Right renal pelvis (tissue), 4 donors: ENCODE measurements around the gene KBTBD12. TPM values are rescaled to one million over a fixed set of nuclear protein-coding genes. Genes with fewer than 3 reads are reported as not detected.

ENCODE experiments used
- DNase-seq, 4 donors: peaks; one replicate each; pipeline ENCODE4 v3.0.0-alpha.2; 2013; ENCODE audit warnings: low read depth in 4 of 4, low spot score in 3 of 4, missing footprints in 1 of 4
- polyA plus RNA-seq, 4 donors: library from polyadenylated mRNA; unstranded; fragments of 120-200 nt; gene quantifications; one replicate each; pipeline ENCODE4 v1.2.1, GENCODE V29; 2013; ENCODE audit not compliant: insufficient read length in 4 of 4

Gene KBTBD12
- polyA plus RNA-seq, 4 donors, result 1.1 to 1.6 (median 1.2) TPM

- no peak for DNase-seq
Observed at GRCh38 chr3:128007033-128007424, 92.0 kb downstream of the KBTBD12 start.

- DNase-seq, result no peak
Observed at GRCh38 chr3:128009952-128010846, 95.2 kb downstream of the KBTBD12 start.

GRCh38 chr3:128011140-128011539 lies 96.1 kb downstream of the KBTBD12 start:
- peak; percentile 32 to 56 (median 35) for DNase-seq

- DNase-seq, result no peak
Observed at GRCh38 chr3:128012050-128012449, 97.0 kb downstream of the KBTBD12 start.

GRCh38 chr3:128014548-128014947 lies 99.5 kb downstream of the KBTBD12 start:
- no peak for DNase-seq

GRCh38 chr3:128016502-128016901 lies 101.5 kb downstream of the KBTBD12 start:
- no peak for DNase-seq

- no peak for DNase-seq
Observed at GRCh38 chr3:128021768-128022372, 106.8 kb downstream of the KBTBD12 start.

GRCh38 chr3:128033102-128033501 lies 118.1 kb downstream of the KBTBD12 start:
- DNase-seq, result no peak

GRCh38 chr3:128036119-128036518 lies 121.1 kb downstream of the KBTBD12 start:
- DNase-seq, result no peak

Other genes with a start within 250 kb of the KBTBD12 start
- gene ABTB1, start 242.3 kb upstream of the KBTBD12 start, polyA plus RNA-seq, result 10 to 100 TPM; 17.9 to 25.5 (median 19.8) TPM
- 10 to 100 TPM; 25.4 to 29.3 (median 27.0) TPM for gene MGLL, start 92.7 kb upstream of the KBTBD12 start, polyA plus RNA-seq
- gene SEC61A1, start 137.2 kb downstream of the KBTBD12 start, polyA plus RNA-seq, result 100 to 1,000 TPM; 160 to 177 (median 168) TPM
- 10 to 100 TPM; 63.9 to 65.7 (median 64.7) TPM for gene RUVBL1, start 208.6 kb downstream of the KBTBD12 start, polyA plus RNA-seq
- gene EEFSEC, start 238.2 kb downstream of the KBTBD12 start, polyA plus RNA-seq, result 10 to 100 TPM; 24.1 to 31.5 (median 26.2) TPM